HK-2 (cell line): ENCODE results near the gene MATN1.

ENCODE experiments used
- DNase-seq: peaks from one replicate; pipeline ENCODE4 v3.0.0-alpha.2; 2018; ENCODE audit not compliant: unreplicated experiment

Gene MATN1

DNA sequence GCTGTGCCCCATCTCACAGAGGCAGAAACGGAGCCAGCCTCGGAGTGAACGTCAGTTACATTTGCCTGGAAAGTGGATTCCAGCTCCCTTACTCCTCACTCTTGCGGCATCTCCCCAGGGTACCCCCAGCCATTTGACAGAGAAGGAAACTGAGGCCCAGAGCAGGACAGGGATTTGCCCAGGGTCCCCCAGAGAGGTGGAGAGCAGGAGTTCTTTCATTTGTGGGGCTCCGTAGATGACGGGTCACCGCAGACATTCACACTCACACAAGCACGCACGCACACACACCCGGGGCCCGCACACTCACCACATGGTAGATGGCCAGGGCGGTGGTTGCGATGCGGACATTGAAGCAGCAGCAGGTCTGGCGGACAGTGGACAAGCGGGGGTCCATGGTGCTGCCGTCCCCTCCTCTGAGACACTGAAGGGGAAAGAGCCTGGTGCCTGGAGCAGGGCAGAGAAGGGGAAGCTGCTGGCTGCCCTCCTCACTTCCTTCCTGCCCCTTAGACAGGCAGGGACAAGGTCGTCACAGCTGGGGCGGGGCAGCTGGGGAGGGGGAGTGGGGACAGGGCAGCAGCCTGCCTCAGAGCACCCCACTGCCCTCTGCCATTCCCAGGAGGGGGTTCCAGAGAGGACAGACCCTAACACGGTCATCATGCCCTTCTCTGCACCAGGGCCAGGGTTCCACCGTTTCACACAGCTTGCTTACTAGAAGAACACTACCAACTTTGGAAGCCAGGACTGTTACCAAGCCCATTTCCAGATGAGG is 34.2 kb upstream of the MATN1 start, which contains the start of gene LAPTM5:
LAPTM5 (minus strand) TSS at position 423 of the 769 bp plus-strand sequence; CDS start at position 394, 29 bp downstream.
- DNase-seq = no peak

DNA sequence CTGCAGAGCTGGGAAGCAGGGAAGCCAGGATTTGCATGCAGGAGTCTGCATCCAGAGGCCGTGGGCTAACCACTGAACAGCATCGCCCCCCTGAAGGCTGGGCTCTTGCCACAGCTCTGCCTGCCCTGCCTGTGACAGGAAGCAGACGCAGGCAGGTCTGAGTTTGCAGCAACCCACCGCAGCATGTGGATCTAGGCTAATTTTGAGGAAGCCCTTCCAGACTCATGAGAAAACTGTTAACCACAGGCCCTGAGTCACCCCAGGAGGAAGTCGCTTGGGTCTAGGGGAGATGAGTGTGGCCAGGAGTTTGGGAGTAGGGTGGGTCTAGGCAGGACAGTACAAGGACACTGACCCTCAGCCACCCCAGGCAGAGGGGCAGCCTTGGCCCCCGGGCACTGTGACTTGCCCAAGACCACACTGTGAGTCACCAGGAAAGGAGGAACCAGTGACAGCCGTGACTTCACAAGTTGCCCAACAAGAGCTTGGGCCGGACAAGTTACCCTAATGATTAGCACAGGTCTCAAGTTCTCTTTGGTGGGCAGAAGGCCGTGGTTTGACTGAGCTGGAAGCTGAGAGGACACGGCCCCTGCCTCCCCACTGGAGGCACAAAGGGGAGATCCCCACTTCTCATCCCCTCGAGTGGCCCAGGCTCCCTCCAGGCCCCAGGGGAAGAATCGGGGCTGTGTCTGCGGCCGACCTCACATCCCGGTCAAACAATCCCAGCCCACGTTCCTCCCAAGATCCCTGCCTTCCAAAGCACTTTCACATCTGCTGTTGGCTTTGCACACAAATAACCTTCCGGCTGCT is 33.4 kb upstream of the MATN1 start:
- peak; percentile 63 for DNase-seq

DNA sequence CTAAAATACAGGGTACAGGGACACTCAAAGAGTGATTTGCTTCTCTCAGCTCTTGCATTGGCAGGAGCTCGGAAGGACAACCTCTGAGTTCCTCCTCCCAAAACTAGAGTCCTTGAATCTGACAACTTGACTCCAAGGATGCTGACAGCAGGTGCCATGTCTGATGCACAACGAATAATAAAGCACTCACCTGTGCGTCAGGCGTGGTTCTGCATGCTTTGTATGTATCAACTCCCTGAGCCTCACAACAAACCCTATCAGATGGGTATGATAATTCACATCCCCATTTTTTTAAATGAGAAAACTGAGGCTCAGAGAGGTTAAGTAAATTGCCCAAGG is 32.8 kb upstream of the MATN1 start:
- DNase-seq = no peak

DNA sequence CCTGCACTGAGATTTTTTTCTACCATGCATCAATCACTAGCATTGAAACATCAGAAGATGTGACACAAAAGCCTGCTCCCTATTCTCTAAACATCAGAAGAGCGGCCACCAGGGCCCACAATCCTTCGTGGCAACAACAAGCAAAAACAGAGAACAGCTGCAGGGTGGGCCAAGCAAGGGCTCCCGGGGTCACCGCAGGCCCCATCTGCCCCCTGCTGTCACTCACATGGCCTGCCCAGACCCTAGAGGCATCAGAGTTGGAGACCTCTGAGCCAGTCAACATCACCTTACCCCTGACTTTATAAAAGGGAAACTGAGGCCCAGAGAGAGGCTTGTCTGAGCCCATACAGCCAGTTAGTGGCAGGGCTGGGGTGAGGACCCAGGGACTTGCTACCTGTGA is 32.4 kb upstream of the MATN1 start:
- no peak for DNase-seq

DNA sequence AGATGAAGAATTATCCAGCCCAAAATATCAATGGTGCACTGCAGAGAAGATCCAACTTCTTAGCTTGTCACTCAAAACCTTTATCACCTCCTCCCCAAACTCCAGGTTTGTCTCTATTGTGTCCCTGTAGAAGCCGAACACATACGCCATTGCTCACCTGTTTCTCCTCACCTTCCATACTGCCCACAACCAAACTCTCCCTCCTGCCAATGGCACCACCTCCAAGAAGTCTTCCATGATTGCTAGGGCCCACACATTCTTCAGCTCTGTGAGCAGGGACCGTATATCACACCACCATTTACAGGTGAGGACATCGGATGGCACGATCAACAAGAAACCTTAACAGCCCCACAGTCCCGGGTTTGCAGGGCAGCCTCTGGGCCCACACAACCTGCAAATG is 31.9 kb upstream of the MATN1 start:
- no peak for DNase-seq

DNA sequence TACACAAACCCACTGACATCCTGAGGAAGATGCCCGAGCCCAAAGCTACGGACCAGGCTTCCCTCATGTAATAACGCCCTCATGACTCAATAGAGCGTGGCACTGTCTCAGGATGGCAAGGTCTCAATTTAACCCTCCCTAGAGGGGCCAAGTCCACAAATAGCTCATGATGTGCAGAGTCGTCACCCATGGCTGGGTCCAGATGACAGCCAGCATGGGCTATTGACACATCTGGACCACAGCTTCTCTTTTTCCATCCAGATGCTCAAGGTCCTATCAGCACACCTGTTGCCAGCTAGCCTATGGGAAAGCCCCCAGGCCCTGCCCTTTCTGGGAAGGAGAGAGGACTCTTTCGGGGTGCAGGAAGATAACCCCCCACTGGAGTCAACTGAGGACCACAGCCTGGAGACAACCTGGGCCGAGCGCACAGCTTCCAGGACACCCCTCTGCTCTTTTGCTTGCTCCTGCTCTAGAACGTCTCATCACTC is 31.3 kb upstream of the MATN1 start:
- DNase-seq = no peak

DNA sequence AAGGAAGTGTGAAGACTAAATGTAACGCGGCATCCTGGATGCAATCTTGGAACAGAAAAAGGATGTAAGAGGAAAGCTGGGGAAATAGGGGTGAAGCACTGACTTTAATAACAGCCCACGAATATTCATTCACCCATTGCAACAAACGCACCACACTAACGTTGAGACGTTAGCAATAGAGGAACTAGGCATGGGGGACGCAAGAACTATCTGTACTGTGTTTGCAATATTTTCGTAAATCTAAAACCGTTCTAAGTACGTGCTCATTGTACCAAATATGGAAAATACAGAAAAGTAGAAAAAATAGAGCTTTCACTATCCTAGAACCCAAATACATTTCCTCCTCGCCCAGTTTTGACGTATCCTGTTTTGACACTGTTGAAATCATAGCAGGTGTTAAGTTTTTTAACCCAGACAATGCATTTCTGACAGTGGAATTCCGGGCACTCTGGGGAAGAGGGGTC is 30.3 kb upstream of the MATN1 start:
- DNase-seq = no peak

DNA sequence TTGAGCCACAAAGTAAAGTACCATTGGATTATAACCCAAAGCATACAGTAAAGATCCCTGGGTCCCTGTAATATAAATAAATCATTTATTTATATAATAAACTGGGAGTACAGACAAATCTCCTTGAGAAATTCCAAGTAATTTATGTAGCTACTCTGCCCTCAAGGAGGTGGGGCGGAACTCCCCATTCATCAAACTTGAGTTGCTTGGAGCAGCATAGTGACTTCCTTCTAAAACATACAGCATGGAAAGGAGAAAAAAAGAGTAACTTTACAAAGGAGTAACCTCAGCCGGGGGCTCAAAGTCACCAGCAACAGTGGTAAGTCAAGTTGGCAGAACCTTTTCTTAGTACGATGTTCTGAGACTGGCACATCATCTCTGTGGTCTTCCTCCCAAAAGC is 29.7 kb upstream of the MATN1 start:
- no peak for DNase-seq

DNA sequence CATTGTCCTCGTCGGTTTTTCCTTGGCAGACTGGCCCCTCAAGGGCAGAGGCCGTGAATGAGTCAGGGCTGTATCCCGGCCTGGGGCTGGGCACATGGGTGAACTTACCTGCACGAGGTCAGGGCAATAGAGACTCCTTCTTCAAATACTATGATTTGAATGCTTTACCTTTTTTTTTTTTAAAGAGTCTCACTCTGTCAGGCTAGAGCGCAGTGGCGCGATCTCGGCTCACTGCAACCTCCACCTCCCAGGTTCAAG is 29.2 kb upstream of the MATN1 start:
- DNase-seq = no peak

DNA sequence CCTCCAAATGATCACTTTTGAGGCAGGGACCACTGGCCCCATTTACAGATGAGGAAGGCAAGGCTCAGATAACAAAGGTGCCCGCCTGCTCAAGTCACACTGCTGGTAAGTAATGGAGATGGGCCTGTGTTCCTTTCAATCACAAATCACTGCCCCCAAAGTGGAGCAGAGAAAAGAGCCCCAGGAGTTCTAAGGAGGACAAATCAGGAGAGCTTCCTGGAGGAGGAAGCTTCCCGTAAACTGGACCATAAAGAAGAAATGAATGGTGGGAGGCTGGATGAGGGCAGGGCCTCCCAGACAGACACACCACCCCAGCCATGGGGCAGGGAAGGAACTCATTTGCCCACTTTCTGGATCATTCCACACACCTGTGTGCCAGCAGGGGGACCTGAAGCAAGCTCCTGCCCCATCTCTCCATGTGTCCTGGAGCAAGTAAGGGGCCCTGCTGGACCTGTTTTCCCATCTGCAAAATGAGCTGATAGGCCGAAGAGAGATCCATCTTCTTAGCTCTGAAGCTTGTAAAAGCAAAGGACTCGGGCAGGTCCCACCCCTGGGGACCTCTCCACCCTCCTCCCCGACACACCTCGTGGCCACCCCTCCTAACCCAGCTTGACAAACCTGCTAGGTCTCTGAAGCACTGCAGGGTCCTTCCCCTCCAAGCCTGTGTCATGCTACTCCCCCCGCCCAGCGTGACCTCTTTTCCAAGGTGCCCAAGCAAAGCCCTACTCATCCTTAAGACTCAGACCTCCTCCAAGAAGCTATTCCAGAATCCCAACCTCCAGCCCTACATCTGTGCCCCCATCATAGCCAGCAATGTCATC is 28.7 kb upstream of the MATN1 start:
- DNase-seq = no peak

DNA sequence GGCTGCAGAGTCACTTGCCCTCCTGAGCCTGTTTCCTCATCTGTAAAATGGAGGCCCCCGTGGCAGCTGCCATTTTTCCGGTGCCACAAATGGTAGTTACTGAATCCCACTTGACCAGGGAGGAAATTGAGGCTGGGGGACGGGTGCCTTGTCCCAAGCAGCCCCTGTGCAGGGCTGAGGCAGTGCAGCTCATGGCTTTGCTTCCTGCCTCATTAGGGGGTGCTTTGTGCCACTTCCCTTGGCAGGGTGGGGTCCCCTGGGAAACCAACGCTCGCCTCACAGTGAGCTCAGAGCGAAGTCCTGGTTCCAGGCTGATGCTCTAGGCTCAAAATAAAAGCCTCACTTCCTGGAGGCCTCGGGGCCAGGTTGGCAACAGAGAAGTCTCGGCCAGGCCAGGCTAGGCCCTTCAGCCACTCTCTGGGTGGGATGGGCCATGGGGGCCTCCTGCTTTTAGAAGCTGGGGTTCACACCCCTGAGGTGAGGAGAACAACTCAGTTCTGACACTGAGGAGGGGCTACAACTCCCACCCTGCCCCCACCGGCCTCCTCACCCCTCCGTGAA is 27.4 kb upstream of the MATN1 start:
- DNase-seq = no peak

DNA sequence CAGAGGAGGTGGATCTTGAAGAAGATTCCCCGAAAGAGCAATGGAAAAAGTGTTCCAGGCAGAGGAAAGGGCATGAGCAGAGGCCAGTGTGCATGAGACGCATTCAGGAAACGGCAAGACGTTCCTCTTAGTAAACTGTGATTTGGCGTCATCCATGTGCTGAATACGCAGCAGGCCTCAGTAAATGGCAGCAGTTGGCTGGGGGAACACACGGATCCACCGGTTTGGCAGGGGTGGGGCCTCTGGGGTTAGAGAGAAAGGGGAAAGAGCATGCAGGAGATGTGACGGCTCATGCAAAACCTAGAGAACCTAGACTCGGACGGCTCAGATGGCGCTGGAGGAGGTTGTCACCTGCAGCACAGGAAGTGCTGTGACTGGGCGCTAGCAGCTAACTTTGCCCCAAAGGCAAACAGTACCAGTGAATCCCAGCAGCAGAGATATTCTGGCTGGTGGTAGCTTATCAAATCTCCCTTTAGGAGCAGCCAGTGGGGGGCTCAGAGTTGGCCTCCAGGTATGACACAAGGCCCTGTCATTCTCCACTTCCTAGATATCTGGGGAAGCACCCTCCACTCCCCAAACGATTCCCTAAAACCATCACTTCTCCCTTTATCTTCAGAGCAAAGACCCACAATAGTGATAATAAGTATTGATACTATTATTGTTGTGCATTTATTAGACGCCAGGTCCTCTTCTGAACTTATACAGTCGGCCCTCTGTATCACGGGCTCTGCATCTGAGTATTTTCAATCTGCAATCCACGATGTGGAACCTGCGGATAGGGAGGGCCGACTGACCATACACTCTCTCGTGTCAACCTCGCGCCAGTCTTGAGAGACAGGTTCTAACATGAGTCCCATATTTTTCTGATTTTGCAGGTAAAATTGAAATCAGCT is 26.6 kb upstream of the MATN1 start:
- DNase-seq = no peak

DNA sequence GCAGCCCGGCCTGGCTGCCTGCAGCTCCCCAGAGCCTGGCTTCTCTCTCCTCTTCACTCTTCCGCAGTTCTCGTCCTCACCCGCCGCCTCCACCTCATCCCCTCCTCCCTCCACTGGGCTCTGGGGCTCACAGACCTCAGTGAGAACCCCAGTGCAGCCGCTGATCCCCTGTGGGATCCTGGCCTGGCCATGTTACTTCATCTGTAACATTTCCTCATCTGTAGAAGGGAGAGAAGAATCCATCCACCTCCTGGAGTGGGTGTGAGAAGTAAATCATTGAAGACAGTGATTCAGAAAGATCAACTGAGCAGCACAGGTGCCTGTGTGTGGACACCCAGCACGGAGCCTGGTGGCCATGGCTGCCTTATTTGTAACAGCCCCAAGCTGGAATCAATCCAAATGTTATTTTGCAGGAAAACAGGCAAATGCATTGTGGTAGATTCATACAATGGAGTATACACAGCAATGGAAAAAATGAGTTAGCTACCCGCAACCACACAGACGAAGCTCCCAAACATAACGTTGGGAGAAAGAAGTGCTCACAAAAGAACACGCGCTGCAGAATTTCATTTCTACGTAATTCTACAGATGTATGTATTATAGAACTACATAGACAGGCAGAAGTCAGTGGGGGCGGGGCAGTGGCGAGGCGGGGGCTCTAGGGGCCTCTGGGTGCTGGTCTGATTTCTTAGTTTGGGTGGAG is 25.5 kb upstream of the MATN1 start:
- peak; percentile 33 for DNase-seq

DNA sequence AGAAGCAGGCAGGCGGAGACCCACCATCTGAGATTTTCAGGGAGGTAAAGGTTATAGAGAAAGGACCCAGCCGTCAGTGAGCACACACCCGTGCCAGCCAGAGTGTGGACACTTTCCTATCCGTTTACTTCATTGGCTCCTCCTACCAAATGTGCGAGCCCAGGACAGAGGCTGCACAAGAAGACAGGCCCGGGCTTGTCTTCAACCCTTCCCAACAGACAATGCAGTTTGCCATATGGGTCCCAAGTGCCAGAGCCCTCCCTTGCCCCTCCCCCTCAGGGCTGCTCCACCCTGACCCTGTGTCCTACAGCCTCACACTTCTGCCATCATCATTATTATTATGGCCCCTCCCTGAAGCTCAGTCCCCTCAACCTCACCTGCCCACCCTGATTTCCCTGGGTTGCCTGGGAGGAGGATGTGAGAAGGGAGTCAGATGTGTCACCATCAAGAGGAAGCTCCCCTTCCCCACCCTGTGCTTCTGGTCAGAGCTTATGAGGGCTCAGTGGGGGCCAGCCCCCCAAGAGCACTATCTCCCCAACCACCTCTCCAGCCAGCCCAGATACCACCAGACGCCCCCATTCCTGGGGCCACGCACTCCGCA is 24.8 kb upstream of the MATN1 start:
- no peak for DNase-seq

DNA sequence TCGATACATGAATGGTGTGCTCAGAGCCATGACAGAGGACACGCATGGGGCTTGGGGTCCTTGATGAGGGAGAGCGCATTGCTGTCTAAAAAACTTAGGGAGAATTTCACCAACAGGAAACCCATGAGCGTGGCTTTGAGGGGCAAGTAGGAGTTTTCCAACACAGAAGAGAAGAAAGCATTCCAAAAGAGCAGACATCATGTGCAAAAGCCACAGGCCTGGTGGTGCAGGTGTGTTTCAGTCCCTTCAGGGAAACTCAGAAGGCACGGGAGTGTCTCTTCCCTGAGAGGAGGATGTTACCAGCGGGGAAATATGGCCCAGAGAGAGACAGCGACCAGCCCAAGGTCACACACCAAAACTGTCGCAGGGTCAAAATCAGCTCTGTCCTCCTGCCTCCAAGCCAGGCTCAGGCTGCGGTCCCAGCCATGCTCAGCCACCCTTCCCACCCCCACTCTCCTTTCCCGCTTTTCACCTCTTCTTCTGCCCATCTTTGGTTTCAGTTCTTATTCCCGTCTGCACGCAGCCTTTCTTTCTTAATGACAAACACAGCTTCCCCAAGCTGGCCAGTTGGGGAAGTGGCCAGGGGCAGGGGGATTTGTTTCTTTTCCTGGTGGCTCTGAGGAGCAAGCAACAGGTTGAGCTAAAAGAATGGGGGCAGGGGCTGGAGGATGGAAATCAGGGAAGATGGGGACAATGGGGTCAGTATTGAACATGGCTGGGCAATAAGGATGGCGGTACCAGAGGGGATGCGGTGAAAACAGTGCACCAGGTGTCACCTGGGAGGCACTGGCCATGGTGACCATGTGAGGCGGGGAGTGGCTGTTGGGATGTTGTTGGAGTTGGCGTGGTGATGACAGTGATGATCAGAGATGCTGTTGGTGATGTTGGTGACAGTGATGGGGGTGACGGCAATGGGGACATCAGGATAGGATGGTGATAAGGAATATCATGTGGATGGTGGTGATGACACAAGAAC is 23.9 kb upstream of the MATN1 start:
- no peak for DNase-seq

DNA sequence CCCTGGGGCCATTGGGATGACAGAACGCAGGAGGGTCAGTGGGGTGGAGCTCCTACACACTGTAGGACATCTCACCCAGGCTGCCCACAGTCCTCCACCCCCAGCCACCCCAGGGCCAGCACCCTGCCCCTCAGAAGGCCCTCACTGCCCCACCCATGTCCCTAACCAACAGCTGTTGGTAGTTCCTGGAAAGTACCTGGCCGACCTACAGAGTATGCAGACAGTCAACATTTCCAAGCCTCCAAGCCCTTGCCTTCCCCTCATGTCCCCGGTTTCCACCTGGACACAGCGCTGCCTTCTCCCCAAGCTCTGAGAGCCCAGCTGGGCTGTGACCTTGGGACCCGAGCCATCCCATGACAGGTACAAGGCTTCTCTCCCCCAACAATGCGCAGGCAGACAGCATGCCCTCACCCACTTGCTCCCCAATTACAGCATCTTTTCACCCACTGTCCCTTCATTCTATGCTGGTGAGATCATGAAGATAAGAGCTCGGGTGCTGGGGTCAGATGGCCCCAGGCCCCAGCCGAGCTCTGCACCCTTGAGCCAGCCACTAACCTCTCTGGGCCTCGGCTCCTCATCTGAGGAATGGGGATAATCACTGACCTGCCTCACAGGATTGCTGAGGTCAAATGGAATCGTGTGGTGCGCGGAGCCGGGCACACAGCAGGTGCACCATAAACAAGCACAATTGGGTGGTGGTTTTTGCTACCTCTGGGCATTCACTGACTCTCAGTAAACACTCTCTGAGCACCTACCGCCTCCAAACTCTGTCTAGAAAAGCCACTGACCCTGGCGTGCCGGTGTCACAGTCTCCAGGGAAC is 23.0 kb upstream of the MATN1 start:
- DNase-seq = no peak

DNA sequence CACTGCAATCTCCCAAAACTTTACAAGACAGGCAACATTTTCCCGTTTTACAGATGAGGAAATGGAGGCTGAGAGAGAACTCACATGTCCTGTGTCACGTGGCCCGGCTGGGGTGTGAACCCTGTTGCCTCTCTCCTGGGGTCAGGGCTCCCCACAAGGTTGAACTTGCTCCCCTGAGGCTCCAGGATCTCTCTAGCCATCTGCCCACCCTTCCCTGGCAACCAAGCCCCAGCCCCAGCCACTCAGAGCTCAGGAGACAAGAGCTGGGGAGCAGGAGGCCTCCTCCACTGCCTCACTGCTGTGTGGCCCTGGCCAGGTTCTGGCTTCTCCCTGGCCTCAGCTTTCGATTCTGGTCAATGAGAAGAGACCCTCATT is 22.4 kb upstream of the MATN1 start:
- no peak for DNase-seq
